ENCODE results near the gene NOTUM.

Gene NOTUM

GRCh38 chr17:81976332-81977210, 15.6 kb upstream of the NOTUM start:
- no peak for DNase-seq

GRCh38 chr17:81973432-81973831, 12.4 kb upstream of the NOTUM start:
- no peak for DNase-seq

- no peak for DNase-seq
Observed at GRCh38 chr17:81968850-81969812, 8.1 kb upstream of the NOTUM start.

GRCh38 chr17:81968396-81968745, 7.4 kb upstream of the NOTUM start:
- DNase-seq = no peak

GRCh38 chr17:81967533-81968395, 6.8 kb upstream of the NOTUM start:
- peak; percentile 40 for DNase-seq

- no peak for DNase-seq
Observed at GRCh38 chr17:81967244-81967532, 6.2 kb upstream of the NOTUM start.

- DNase-seq = no peak
Observed at GRCh38 chr17:81966343-81967243, 5.6 kb upstream of the NOTUM start.

- no peak for DNase-seq
Observed at GRCh38 chr17:81964081-81964849, 3.3 kb upstream of the NOTUM start.

GRCh38 chr17:81962499-81963441, 1.8 kb upstream of the NOTUM start:
- DNase-seq = no peak

- no peak for DNase-seq
Observed at GRCh38 chr17:81961521-81962498, 823 bp upstream of the NOTUM start.

GRCh38 chr17:81960130-81960958, 643 bp downstream of the NOTUM start:
- no peak for DNase-seq

GRCh38 chr17:81959362-81960129, 1.4 kb downstream of the NOTUM start:
- no peak for DNase-seq

GRCh38 chr17:81958633-81959342, 2.2 kb downstream of the NOTUM start:
- DNase-seq = no peak

GRCh38 chr17:81957691-81958432, 3.1 kb downstream of the NOTUM start:
- no peak for DNase-seq

Measured in NCI-H1694 (cell line).